CD4-positive, alpha-beta T cell treated with Interleukin-17A for 1 hour (primary cell): ENCODE results near the gene RC3H2.

ENCODE experiments used
- DNase-seq: peaks from one replicate; pipeline ENCODE4 v3.0.0-alpha.2; 2020

RC3H2 gene

DNA sequence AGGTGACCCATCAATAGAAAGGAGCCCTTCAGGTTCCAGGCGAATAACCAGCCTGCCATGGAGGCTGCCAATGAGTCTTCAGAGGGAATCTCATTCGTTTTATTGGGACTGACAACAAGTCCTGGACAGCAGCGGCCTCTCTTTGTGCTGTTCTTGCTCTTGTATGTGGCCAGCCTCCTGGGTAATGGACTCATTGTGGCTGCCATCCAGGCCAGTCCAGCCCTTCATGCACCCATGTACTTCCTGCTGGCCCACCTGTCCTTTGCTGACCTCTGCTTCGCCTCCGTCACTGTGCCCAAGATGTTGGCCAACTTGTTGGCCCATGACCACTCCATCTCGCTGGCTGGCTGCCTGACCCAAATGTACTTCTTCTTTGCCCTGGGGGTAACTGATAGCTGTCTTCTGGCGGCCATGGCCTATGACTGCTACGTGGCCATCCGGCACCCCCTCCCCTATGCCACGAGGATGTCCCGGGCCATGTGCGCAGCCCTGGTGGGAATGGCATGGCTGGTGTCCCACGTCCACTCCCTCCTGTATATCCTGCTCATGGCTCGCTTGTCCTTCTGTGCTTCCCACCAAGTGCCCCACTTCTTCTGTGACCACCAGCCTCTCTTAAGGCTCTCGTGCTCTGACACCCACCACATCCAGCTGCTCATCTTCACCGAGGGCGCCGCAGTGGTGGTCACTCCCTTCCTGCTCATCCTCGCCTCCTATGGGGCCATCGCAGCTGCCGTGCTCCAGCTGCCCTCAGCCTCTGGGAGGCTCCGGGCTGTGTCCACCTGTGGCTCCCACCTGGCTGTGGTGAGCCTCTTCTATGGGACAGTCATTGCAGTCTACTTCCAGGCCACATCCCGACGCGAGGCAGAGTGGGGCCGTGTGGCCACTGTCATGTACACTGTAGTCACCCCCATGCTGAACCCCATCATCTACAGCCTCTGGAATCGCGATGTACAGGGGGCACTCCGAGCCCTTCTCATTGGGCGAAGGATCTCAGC, 104.8 kb downstream of the RC3H2 start, which contains the start of gene OR1K1:
Gene OR1K1 (plus strand): TSS at position 58 of the 995 bp plus-strand sequence. CDS start 0 bp downstream, at position 58.
- DNase-seq = no peak

DNA sequence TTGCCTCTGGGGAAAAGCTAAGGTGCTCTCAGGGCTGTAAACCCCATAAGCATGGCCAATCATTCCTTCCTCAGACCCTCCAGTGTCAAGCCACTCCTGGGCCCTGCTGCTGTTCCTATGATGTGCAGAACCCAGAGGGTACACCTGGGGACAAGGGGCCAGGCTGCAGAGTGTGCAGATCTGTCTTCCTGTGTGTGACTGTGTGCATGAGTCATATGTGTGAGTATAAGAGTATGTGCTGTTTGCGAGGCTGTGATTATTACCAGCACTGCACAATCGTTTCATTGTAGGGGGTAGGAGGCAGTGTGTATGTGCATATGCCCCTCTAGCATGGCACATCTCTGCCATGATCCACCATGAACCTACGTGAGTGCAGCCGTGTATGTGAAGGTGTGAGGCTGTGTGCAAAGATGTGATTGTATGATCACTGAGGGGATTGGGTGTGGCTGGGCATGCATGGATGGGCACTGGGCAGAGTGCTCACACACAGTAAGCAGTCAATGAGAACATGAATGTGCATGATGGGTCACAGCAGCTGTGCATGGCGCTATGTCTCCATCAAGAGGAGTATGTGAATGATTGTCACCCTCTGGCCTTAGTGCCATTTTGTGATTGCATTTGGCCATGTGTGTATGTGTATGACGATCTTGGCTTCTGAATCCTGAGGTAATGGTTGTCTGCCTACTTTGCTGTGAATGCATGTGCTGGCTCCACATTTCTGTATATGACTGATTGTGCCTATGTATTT, 107.7 kb downstream of the RC3H2 start:
- DNase-seq = no peak
